Common myeloid progenitor, CD34-positive (primary cell): ENCODE results near the gene CETP.
"Not testable (repeated sequence)": the region's sequence is repeated elsewhere in the genome, so short reads cannot be mapped to it uniquely, and the experiment has no call there.

ENCODE experiments used
- CTCF ChIA-PET: fragments of 350-600 bp; sonication (Branson Sonifier 250); formaldehyde crosslinking; loops from one replicate; lab custom pipeline; 2021; ENCODE audit warnings: antibody characterized with exemption; lab: Charles Lee
- POLR2A ChIA-PET: fragments of 350-600 bp; sonication (Branson Sonifier 250); formaldehyde crosslinking; loops from one replicate; lab custom pipeline; 2021; ENCODE audit warnings: antibody characterized with exemption; lab: Charles Lee
- DNase-seq, 3 donors: peaks; one replicate each; pipeline versions ENCODE4 v3.0.0 to v3.0.0-alpha.2; 2013
- H3K27ac ChIP-seq, 2 experiments: 1 replicate in 1 of 2; 2 replicates in 1 of 2; pipeline ENCODE4 v1.7.0; 2013; ENCODE audit warnings: inconsistent platforms in 2 of 2, low read length in 2 of 2, mild to moderate bottlenecking in 2 of 2, low read depth in 1 of 2, moderate library complexity in 1 of 2; ENCODE audit not compliant: severe bottlenecking in 2 of 2, insufficient read depth in 1 of 2, poor library complexity in 1 of 2
- H3K27me3 ChIP-seq, 5 experiments: replicated peaks in 2 of 5; 1 replicate in 3 of 5; 2 replicates in 2 of 5; pipeline versions ENCODE4 v1.6.1 to v1.7.0; 2013; ENCODE audit warnings: low read length in 4 of 5, mild to moderate bottlenecking in 2 of 5, moderate library complexity in 2 of 5, inconsistent platforms in 1 of 5; ENCODE audit not compliant: insufficient read depth in 5 of 5, control insufficient read depth in 4 of 5
- H3K36me3 ChIP-seq, 4 experiments: 1 replicate in 2 of 4; 2 replicates in 2 of 4; pipeline versions ENCODE4 v1.6.1 to v1.7.0; 2013; ENCODE audit warnings: low read length in 3 of 4, control low read depth in 1 of 4, mild to moderate bottlenecking in 1 of 4; ENCODE audit not compliant: control insufficient read depth in 4 of 4, insufficient read depth in 4 of 4
- H3K4me1 ChIP-seq, 4 experiments: 1 replicate in 3 of 4; 2 replicates in 1 of 4; pipeline versions ENCODE4 v1.6.1 to v1.7.1; 2013; ENCODE audit warnings: low read length in 3 of 4, mild to moderate bottlenecking in 3 of 4, control low read depth in 1 of 4, inconsistent platforms in 1 of 4, moderate library complexity in 1 of 4; ENCODE audit not compliant: control insufficient read depth in 4 of 4, insufficient read depth in 4 of 4; ENCODE audit errors: control extremely low read depth in 1 of 4
- H3K4me3 ChIP-seq, 7 experiments: 1 replicate in 4 of 7; 2 replicates in 3 of 7; pipeline versions ENCODE4 v1.5.1 to v1.7.0; 2013; ENCODE audit warnings: mild to moderate bottlenecking in 7 of 7, low read length in 6 of 7, moderate library complexity in 6 of 7, inconsistent platforms in 2 of 7, low read depth in 2 of 7, control low read depth in 1 of 7; ENCODE audit not compliant: insufficient read depth in 4 of 7, control insufficient read depth in 1 of 7; ENCODE audit errors: extremely low read depth in 1 of 7
- H3K9me3 ChIP-seq, 5 experiments: 1 replicate in 4 of 5; 2 replicates in 1 of 5; pipeline versions ENCODE4 v1.6.1 to v1.7.1; 2013; ENCODE audit warnings: low read length in 4 of 5, mild to moderate bottlenecking in 2 of 5, inconsistent platforms in 1 of 5, low read depth in 1 of 5, moderate library complexity in 1 of 5; ENCODE audit not compliant: control insufficient read depth in 4 of 5, insufficient read depth in 2 of 5; ENCODE audit errors: control extremely low read depth in 1 of 5
- WGBS: methylation state at CpG from one replicate; pipeline ENCODE4 v1.1.5; 2013; ENCODE audit not compliant: insufficient coverage; 5-methylcytosine and 5-hydroxymethylcytosine counted together

CETP gene

DNA sequence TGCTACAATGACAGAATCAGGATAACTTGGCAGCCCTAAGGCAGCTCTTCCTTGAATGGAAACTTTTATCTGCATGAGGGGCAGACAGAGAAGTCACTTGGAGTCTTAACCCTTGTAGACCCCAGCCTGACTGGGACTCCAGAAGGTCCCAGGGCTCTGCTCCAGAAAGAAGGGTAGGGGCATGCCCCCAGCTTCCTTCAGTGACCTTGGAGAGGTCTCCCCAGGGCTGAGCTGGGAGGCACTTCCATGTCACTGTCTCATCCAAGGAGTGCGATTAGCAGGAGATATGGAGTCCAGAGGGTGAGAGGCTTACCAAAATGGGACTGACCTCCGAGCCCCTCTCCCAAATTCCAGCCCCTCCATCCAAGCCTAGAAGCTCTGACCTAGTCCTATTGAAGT is 24.2 kb downstream of the CETP start:
- peaks cover 5 to 30% (median 25%) of the 10 kb centered on the region in 4 experiments for H3K4me1 ChIP-seq
- no peaks in the 10 kb centered on the region for H3K9me3 ChIP-seq
- ChIA-PET POLR2A (no interaction called here), CTCF (interaction anchor here (1.5 kb wide), 1 partner anchor 21 kb away, joined by 5 read pairs; no protein-coding TSS in a partner anchor)
- peaks cover 0 to 8% (median 0%) of the 10 kb centered on the region in 4 experiments for H3K36me3 ChIP-seq
- H3K27ac ChIP-seq = no peak overlapping the region
- H3K27me3 ChIP-seq = no peaks in the 10 kb centered on the region
- DNase-seq = no peak
- no peak overlapping the region for H3K4me3 ChIP-seq
- WGBS = 91% methylated on average over 2 of the region's 2 CpGs

DNA sequence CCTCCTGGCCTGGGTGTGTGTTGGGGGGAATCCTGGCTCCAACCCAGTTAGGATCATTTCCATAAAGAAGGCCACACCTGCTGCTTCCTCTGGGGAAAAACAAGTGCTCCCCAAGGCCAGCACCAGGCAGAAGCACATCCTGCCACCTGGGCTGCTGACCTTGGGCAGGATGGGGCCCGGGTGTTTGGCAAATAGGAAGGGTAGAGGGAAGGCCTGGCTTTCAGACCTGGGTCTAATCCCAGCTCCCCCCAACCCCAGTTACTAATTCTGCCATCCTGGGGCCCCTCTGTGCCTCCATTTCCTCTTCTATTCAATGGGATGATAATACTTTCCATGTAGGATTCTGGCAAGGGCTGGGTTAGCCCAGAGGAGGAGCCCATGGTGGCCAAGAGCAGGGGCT is 24.6 kb downstream of the CETP start:
- no peak overlapping the region for H3K27ac ChIP-seq

DNA sequence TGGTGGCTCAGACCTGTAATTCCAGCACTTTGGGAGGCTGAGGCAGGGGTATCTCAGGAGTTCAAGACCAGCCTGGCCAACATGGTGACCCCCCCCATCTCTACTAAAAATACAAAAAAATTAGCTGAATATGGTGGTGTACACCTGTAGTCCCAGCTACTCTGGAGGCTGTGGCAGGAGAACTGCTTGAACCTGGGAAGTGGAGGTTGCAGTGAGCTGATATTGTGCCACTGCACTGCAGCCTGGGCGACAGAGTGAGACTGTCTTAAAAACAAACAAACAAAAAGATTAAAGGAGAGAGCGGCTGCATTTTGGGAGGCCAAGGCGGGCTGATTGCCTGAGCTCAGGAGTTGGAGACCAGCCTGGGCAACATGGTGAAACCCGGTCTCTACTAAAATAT is 25.2 kb downstream of the CETP start:
- 95% methylated on average over 4 of the region's 4 CpGs for WGBS
- H3K9me3 ChIP-seq, H3K4me3 ChIP-seq, H3K27ac ChIP-seq, H3K36me3 ChIP-seq, DNase-seq, H3K27me3 ChIP-seq, POLR2A ChIA-PET: not testable (repeated sequence)
- CTCF ChIA-PET = interaction anchor here (0.7 to 3.9 kb wide), 6 partner anchors 10 to 52 kb away, joined by 3 to 17 read pairs (median 6); partner anchors contain the start of gene CETP
- H3K4me1 ChIP-seq = peaks cover 5 to 30% (median 26%) of the 10 kb centered on the region in 4 experiments

More for the DNA sequence above, 24.6 kb downstream of the CETP start:
- WGBS = no CpG with 5 or more reads among the region's 1 CpG
- ChIA-PET CTCF (interaction anchor here (1.5 to 3.9 kb wide), 2 partner anchors 10 to 22 kb away, joined by 5 to 17 read pairs; no protein-coding TSS in a partner anchor), POLR2A (no interaction called here)
- H3K27me3 ChIP-seq = no peaks in the 10 kb centered on the region
- H3K4me1 ChIP-seq = peaks cover 5 to 30% (median 26%) of the 10 kb centered on the region in 4 experiments
- peaks cover 0 to 8% (median 0%) of the 10 kb centered on the region in 4 experiments for H3K36me3 ChIP-seq
- H3K9me3 ChIP-seq = no peaks in the 10 kb centered on the region
- no peak for DNase-seq
- H3K4me3 ChIP-seq = no peak overlapping the region

DNA sequence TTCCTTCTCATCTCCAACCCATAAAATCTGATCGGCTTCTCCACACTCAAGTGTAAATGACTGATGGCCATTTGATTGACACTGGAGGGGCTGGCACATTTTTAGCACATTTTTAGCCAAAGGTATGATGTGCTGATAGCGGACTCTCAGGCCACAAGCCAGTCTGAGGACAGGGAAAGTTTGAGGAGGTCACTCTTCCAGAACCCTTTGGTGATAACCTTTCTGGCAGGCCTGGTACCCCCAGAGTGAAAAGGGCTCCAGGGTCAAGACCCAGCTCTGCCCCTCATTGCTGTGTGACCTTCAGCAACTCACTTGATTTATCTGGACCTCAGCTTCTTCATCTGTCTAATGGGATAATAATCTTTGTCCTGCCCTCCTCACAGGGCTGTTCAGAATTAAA is 25.9 kb downstream of the CETP start:
- no peak for DNase-seq
- Histone ChIP-seq H3K36me3 (peaks cover 0 to 5% (median 2%) of the 10 kb centered on the region in 4 experiments), H3K9me3 (no peaks in the 10 kb centered on the region), H3K4me3 (no peak overlapping the region), H3K27me3 (no peaks in the 10 kb centered on the region), H3K27ac (no peak overlapping the region), H3K4me1 (peaks cover 5 to 30% (median 26%) of the 10 kb centered on the region in 4 experiments)
- ChIA-PET POLR2A (no interaction called here), CTCF (interaction anchor here (1.1 to 3.9 kb wide), 5 partner anchors 11 to 26 kb away, joined by 3 to 17 read pairs (median 7); partner anchors contain the start of gene CETP)
- WGBS = 100% methylated on average over 1 of the region's 2 CpGs

DNA sequence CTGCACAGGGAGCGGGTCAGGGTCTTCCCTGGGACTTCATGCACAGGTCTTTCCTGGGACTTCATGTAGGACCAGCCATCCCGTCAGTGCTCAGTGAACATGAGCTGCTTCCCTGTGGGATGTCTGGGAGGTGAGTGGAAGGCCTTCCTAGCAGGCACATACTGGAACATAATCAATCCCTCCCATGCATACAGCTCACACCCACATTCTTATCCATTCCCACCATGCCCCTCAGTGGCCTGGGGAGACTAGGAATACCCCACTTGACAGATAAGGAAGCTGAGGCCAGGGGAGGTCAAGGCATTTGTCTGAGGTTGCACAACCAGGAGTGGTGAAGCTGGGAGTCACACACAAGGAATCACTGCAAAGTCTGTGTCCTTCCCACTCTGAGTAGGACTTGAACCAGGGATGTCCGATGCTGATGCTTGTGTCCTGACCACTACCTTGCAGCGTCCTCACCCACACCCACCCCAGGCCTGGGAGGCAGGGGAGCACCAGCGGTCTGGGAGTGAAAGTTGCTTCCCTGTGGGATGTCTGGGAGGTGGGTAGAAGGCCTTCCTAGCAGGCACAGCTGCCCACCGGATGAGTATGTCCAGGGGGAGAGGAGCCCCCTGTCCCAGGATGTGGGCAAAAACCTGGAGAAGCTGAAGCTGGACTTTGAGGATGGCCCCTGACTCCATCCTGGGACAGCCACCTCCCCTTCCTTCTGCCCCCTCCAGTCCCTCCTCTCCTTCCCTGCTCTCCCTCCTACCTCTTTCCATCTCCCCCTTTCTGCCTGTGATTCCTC is 26.6 kb downstream of the CETP start:
- Histone ChIP-seq H3K4me3 (peak overlapping the region in 5 of 7 experiments; percentile 80 to 95 (median 84)), H3K4me1 (peaks cover 5 to 30% (median 26%) of the 10 kb centered on the region in 4 experiments)
- POLR2A ChIA-PET = no interaction called here

DNA sequence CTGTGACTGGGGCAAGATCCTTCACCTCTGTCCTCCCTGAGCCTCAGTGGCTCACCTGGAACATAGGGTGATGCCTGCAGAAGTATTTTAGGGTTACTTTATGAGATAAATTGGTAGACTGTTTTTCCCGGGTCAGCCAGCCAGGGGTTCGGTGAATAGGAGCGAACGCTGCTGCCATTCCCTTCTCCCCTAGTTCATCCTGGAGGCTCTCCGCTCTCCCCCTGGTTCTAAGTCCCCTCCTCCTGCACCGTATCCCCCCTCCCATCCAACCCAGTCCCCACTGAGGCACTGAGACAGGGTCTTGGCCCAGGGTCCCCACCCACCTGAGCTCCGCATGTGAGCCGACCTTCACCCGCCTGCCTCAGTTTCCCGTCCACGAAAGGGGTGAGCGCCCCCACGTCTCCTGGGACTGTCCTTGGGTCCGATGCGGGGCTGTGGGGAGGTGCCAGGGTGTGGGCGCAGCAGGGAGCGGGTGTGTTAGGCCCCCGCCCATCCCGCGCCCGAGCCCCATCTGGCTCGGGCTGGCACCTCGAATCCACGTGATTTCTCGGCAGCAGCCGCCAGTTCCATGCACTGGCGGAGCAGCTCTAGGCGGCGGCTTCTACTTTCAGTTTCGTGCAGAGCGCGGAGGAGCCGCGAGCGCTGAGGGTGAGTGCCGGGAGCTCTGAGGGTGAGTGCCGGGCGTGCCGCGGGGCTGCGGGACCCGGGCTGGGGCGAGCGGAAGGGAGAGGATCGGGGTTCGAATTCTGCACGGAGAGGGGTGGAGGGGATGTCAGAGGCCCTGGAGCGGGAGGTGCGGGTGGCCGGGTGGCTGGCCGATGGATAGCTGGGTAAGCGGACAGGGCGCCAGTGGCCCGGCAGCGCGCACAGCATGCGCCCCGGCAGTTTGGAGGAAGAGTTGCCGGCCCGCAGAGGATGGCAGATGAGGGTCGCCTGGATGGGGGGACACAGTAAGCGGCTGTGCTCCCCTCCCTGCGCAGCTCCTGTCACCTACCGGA is 27.5 kb downstream of the CETP start, which contains the start of gene NLRC5:
TSS of gene NLRC5 (plus strand) at position 610 of the 998 bp plus-strand sequence. CDS start 31,156 bp downstream, outside the sequence.
- peaks cover 5 to 30% (median 26%) of the 10 kb centered on the region in 4 experiments for H3K4me1 ChIP-seq
- no peaks in the 10 kb centered on the region for H3K9me3 ChIP-seq
- 5% methylated on average over 57 of the region's 64 CpGs for WGBS
- H3K27me3 ChIP-seq = no peaks in the 10 kb centered on the region
- H3K4me3 ChIP-seq = peak within 1 kb of the TSS; percentile 58 to 95 (median 83)
- H3K27ac ChIP-seq = peak within 1 kb of the TSS; percentile 66 to 68
- DNase-seq = peak; percentile 83 to 94 (median 92)
- POLR2A ChIA-PET = interaction anchor here (0.5 to 1.0 kb wide), 3 partner anchors 14 to 57 kb away, joined by 3 to 5 read pairs (median 3); no protein-coding TSS in a partner anchor
- CTCF ChIA-PET = interaction anchor here (1.1 to 3.9 kb wide), 7 partner anchors 9 to 57 kb away, joined by 3 to 17 read pairs (median 6); no protein-coding TSS in a partner anchor
- peaks cover 0 to 5% (median 2%) of the 10 kb centered on the region in 4 experiments for H3K36me3 ChIP-seq

More for the DNA sequence above, 26.6 kb downstream of the CETP start:
- 93% methylated on average over 3 of the region's 6 CpGs for WGBS
- Histone ChIP-seq H3K27ac (no peak overlapping the region), H3K9me3 (no peaks in the 10 kb centered on the region), H3K27me3 (no peaks in the 10 kb centered on the region), H3K36me3 (peaks cover 0 to 5% (median 2%) of the 10 kb centered on the region in 4 experiments)
- CTCF ChIA-PET = interaction anchor here (1.1 to 3.9 kb wide), 7 partner anchors 10 to 27 kb away, joined by 3 to 17 read pairs (median 7); partner anchors contain the start of gene CETP
- no peak for DNase-seq
